Activated CD4-positive, alpha-beta memory T cell treated with anti-CD3 and anti-CD28 coated beads, Interleukin-2, amount 10 ng/mL, durations not matched to agents 7 days and 5 days (primary cell): ENCODE measurements around the gene SFXN2. TPM values are rescaled to one million over a fixed set of nuclear protein-coding genes. Genes with fewer than 3 reads are reported as not detected.
A peak's percentile ranks its signal among the peaks of the same experiment; 100 is the strongest.
"Not testable (repeated sequence)": the region's sequence is repeated elsewhere in the genome, so short reads cannot be mapped to it uniquely, and the experiment has no call there.

Experiments used
- CTCF ChIA-PET: fragments of 350-600 bp; sonication (Branson Sonifier 250); formaldehyde crosslinking; loops from one replicate; lab custom pipeline; 2021; ENCODE audit warnings: antibody characterized with exemption, inconsistent platforms; lab: Charles Lee
- POLR2A ChIA-PET: fragments of 350-600 bp; sonication (Branson Sonifier 250); formaldehyde crosslinking; loops from one replicate; lab custom pipeline; 2021; ENCODE audit warnings: antibody characterized with exemption; lab: Charles Lee
- DNase-seq: peaks from one replicate; pipeline ENCODE4 v3.0.0-alpha.2; 2020
- H3K27ac Mint-ChIP-seq: one replicate; pipeline ENCODE4 v1.8.0; 2021; ENCODE audit warnings: mild to moderate bottlenecking, mixed read lengths
- H3K27me3 Mint-ChIP-seq: one replicate; pipeline ENCODE4 v1.8.0; 2021; ENCODE audit warnings: mixed read lengths
- H3K36me3 Mint-ChIP-seq: one replicate; pipeline ENCODE4 v1.8.0; 2021; ENCODE audit warnings: low read depth, mixed read lengths
- H3K4me1 Mint-ChIP-seq: one replicate; pipeline ENCODE4 v1.8.0; 2021; ENCODE audit warnings: mixed read lengths
- H3K4me3 Mint-ChIP-seq: one replicate; pipeline ENCODE4 v1.8.0; 2021; ENCODE audit warnings: mild to moderate bottlenecking, mixed read lengths
- H3K9me3 Mint-ChIP-seq: one replicate; pipeline ENCODE4 v1.8.0; 2021; ENCODE audit warnings: mixed read lengths
- total RNA-seq, 2 experiments: library from RNA; stranded (reverse); gene quantifications; one replicate each; pipeline ENCODE4 v1.2.3, GENCODE V29; 2021

The SFXN2 gene, protein sequence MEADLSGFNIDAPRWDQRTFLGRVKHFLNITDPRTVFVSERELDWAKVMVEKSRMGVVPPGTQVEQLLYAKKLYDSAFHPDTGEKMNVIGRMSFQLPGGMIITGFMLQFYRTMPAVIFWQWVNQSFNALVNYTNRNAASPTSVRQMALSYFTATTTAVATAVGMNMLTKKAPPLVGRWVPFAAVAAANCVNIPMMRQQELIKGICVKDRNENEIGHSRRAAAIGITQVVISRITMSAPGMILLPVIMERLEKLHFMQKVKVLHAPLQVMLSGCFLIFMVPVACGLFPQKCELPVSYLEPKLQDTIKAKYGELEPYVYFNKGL
- total RNA-seq: 10 to 100 TPM; 10.8 to 11.5 TPM

- Mint-ChIP-seq H3K36me3 (peaks cover 13% of the 10 kb centered on the region), H3K4me1 (peaks cover 69% of the 10 kb centered on the region)
Observed at GRCh38 chr10:102714621-102715455, at the start of gene SFXN2. SFXN2 (plus strand) TSS chr10:102714636; CDS start chr10:102726637, 12,001 bp downstream.

DNA sequence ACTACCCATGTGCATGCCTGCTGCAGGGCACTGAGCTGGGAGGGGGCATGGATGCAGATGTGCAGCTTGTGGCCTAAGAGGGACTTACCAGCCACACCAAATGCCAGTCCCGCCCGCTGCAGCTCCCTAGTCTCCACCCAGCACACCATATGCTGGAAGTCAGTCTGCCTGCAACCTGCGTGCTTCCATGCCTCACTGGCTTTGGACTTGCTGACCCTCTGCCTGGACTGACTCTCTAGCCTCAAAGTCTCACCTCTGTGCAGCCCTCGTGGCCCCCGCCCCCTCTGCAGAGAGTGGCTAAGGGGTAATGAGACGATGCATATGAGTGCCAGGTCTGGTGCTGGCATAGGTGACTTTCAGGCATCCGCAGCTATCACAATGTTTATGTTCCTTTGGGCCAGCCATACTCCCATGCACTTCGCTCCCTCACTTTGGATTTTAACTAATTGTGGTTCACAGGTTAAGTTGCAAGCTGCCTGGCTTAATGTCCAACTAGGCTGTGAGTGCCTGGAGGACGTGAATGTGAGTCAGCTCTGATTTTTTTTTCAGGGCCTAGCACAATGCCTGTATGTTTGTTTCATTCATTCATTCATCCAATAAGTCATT is 48.4 kb upstream of the SFXN2 start:
- peaks cover 25% of the 10 kb centered on the region for H3K4me1 Mint-ChIP-seq
- DNase-seq: no peak
- H3K4me3 Mint-ChIP-seq: no peak overlapping the region
- H3K36me3 Mint-ChIP-seq: no peaks in the 10 kb centered on the region
- no peak overlapping the region for H3K27ac Mint-ChIP-seq
- H3K9me3 Mint-ChIP-seq: no peaks in the 10 kb centered on the region
- ChIA-PET CTCF (interaction anchor here (1.3 kb wide), 1 partner anchor 48 kb away, joined by 5 read pairs; the partner anchor contains the start of genes ARL3 and SFXN2), POLR2A (interaction anchor here (1.1 to 8.6 kb wide), 2 partner anchors 20 to 48 kb away, joined by 3 to 82 read pairs; partner anchors contain the start of genes ARL3 and TRIM8)
- no peaks in the 10 kb centered on the region for H3K27me3 Mint-ChIP-seq

More at GRCh38 chr10:102714621-102715455, at the start of gene SFXN2:
- DNase-seq: peak; percentile 65
- H3K27me3 Mint-ChIP-seq: no peaks in the 10 kb centered on the region
- H3K9me3 Mint-ChIP-seq: no peaks in the 10 kb centered on the region
- peak within 1 kb of the TSS; percentile 80 for H3K27ac Mint-ChIP-seq
- ChIA-PET POLR2A (interaction anchor here (0.6 to 8.5 kb wide), 18 partner anchors 11 to 476 kb away, joined by 3 to 130 read pairs (median 4); partner anchors contain the start of gene TRIM8), CTCF (interaction anchor here (0.7 to 5.0 kb wide), 24 partner anchors 11 to 529 kb away, joined by 3 to 39 read pairs (median 5); partner anchors contain the start of genes SUFU, TRIM8 and WBP1L)
- H3K4me3 Mint-ChIP-seq: peak within 1 kb of the TSS; percentile 82

DNA sequence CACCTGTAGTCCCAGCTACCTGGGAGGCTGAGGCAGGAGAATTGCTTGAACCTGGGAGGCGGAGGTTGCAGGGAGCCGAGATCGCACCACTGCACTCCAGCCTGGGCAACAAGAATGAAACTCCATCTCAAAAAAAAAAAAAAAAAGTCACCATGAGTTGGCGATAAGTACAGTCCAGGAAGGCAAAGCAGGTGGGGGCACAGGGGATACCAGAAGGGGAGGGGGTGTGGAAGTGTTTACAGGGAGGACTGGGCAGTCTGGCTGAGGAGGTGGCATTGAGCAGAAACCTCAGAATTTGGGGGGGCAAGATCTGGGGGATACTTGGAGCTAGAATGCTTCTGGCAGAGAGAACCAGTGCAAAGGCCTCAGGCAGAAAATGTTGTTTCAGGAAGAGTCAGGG is 47.0 kb upstream of the SFXN2 start:
- H3K27ac Mint-ChIP-seq, DNase-seq, H3K9me3 Mint-ChIP-seq, H3K27me3 Mint-ChIP-seq, CTCF ChIA-PET, H3K4me3 Mint-ChIP-seq, H3K36me3 Mint-ChIP-seq: not testable (repeated sequence)
- H3K4me1 Mint-ChIP-seq: peaks cover 11% of the 10 kb centered on the region
- POLR2A ChIA-PET: interaction anchor here (1.5 to 8.6 kb wide), 3 partner anchors 12 to 22 kb away, joined by 3 to 82 read pairs (median 4); partner anchors contain the start of gene TRIM8

DNA sequence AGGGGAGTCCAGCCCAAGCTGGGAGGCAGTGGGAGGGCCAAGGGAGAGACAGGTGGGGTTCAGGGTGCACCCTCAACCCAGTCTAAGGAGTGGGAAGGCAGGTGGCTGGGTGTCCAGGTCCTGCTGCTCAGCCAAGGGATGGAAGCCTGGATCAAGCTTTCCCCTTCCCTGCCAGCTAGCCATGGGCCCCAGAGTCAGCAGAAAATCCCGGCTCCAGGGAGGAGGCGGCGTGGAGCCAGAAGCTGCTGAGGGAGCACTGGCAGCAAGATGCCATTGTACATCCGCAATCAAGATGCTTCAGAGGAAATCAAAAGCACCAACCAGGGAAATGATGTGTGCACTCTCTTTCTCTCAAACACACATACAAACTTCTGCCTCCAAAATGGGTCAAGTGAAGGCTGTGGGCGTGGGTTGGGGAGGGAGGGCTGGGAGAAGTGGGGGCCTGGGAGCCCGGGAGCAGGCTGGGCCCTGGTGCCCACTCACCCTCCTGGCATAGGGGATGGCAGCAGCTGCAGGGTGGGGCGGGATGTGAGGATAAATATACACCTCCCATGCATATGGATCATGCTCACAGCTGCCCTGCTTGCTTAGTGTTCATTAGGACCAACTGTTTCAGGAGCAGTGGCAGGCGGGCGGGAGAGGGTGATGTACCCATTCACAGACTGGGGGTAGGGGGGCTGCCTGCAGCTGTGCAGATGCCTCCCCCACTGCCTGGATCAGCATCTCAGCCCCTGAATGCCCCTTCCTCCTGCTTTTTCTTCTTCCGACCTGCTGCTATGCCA is 45.9 kb upstream of the SFXN2 start:
- Mint-ChIP-seq H3K4me3 (no peak overlapping the region), H3K36me3 (no peaks in the 10 kb centered on the region), H3K4me1 (peaks cover 15% of the 10 kb centered on the region), H3K9me3 (no peaks in the 10 kb centered on the region), H3K27me3 (no peaks in the 10 kb centered on the region), H3K27ac (no peak overlapping the region)
- ChIA-PET POLR2A (interaction anchor here (2.1 to 8.6 kb wide), 4 partner anchors 8 to 45 kb away, joined by 7 to 82 read pairs (median 22); partner anchors contain the start of genes ARL3, SFXN2 and TRIM8), CTCF (interaction anchor here (0.6 to 3.4 kb wide), 4 partner anchors 16 to 45 kb away, joined by 3 to 20 read pairs (median 16); partner anchors contain the start of genes ARL3, SFXN2 and TRIM8)
- DNase-seq: no peak

DNA sequence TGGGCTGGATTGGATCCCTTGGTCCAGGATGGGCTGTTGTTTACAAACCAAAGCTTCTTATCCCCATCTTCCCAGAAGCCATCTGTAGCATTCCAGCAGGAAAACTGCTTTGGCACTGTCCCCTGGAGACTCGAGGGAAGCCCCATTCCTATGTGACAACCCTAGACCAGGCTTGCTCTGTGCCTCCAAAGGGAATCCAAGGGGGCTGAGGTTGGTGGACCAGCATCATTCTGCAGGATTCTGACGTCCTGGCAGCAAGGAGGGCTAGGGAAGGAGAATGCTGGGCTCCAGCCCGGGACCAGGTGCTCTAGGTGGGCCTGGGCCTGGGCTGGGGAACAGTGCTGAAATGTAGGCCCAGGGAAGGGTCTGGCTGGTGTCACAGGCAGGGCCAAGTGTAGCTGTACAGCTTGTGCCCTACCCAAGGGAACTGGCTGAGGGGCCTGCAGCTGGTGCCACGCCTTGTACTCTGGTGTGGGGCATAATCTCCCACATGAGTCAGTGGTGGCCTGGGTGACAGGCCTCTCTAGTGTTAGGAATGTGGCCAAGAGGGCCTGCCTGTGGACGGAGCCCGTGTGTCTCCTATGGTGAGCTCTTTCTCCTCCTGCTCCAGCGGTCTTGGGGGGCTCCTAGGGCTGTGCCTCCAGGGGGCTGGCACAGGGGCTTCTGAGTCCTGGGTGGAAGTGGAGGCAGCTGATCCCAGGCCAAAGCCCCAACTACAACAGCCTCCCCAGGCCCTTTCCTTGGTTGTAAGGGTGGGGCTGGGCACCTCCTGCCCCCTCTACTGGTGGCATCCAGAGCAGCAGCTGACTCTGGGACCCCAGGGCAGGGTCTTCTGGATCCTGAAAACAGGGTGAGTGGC is 45.0 kb upstream of the SFXN2 start:
- no peak for DNase-seq
- no peaks in the 10 kb centered on the region for H3K9me3 Mint-ChIP-seq
- H3K36me3 Mint-ChIP-seq: no peaks in the 10 kb centered on the region
- CTCF ChIA-PET: interaction anchor here (0.7 to 3.4 kb wide), 13 partner anchors 9 to 85 kb away, joined by 3 to 22 read pairs (median 6); partner anchors contain the start of genes ARL3, SFXN2 and TRIM8
- H3K4me1 Mint-ChIP-seq: peaks cover 24% of the 10 kb centered on the region
- POLR2A ChIA-PET: interaction anchor here (1.0 to 8.6 kb wide), 5 partner anchors 9 to 165 kb away, joined by 3 to 82 read pairs (median 19); partner anchors contain the start of genes ARL3, SFXN2 and TRIM8
- H3K27me3 Mint-ChIP-seq: no peaks in the 10 kb centered on the region
- no peak overlapping the region for H3K4me3 Mint-ChIP-seq
- H3K27ac Mint-ChIP-seq: no peak overlapping the region

DNA sequence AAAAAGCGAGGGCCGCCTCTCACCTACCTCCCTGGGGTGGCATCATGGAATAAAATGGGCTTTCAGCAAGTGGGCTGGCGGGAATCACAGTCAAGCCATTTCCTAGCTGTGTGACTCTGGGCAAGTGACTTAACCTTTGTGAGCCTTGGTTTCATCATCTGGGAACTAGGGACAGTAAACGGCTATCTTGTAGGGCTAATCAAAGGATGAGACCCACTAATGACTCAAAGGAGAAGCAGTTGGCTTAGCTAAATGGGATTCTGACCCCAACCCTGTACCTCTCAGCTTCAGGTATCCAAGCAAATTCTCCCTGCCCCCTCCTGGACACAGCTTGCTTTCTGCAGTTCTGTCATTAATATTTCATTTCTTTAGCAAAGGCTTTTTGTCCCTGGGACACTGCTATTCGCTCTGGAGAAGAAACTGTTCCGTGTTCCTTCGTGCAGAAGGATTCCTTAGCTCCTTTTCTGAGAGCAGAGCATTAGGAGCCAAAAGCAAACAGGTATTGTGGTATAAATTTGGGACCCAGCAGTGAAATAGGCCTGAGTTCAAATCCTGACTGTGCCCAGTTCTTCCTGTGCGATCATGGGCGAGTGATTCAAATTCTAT is 44.3 kb upstream of the SFXN2 start:
- Mint-ChIP-seq H3K4me1 (peaks cover 32% of the 10 kb centered on the region), H3K36me3 (no peaks in the 10 kb centered on the region), H3K27ac (no peak overlapping the region), H3K4me3 (no peak overlapping the region), H3K9me3 (no peaks in the 10 kb centered on the region), H3K27me3 (no peaks in the 10 kb centered on the region)
- ChIA-PET CTCF (interaction anchor here (0.7 to 3.4 kb wide), 12 partner anchors 9 to 86 kb away, joined by 4 to 22 read pairs (median 7); partner anchors contain the start of genes ARL3, SFXN2 and TRIM8), POLR2A (interaction anchor here (1.0 to 8.6 kb wide), 5 partner anchors 9 to 166 kb away, joined by 3 to 82 read pairs (median 19); partner anchors contain the start of genes ARL3, SFXN2 and TRIM8)
- no peak for DNase-seq

- no peak for DNase-seq
- no peaks in the 10 kb centered on the region for H3K9me3 Mint-ChIP-seq
- no peaks in the 10 kb centered on the region for H3K27me3 Mint-ChIP-seq
- CTCF ChIA-PET: interaction anchor here (0.9 to 3.4 kb wide), 9 partner anchors 8 to 87 kb away, joined by 3 to 22 read pairs (median 8); partner anchors contain the start of genes ARL3, SFXN2 and TRIM8
- H3K27ac Mint-ChIP-seq: no peak overlapping the region
- H3K4me3 Mint-ChIP-seq: no peak overlapping the region
- POLR2A ChIA-PET: interaction anchor here (2.1 to 8.6 kb wide), 4 partner anchors 10 to 43 kb away, joined by 7 to 82 read pairs (median 22); partner anchors contain the start of genes ARL3, SFXN2 and TRIM8
- H3K36me3 Mint-ChIP-seq: no peaks in the 10 kb centered on the region
- peaks cover 39% of the 10 kb centered on the region for H3K4me1 Mint-ChIP-seq
Observed at GRCh38 chr10:102670871-102671434, 43.5 kb upstream of the SFXN2 start.

- Mint-ChIP-seq H3K4me3 (peak overlapping the region; percentile 55), H3K4me1 (peaks cover 41% of the 10 kb centered on the region), H3K9me3 (no peaks in the 10 kb centered on the region), H3K27ac (peak overlapping the region; percentile 46), H3K36me3 (no peaks in the 10 kb centered on the region), H3K27me3 (no peaks in the 10 kb centered on the region)
- ChIA-PET CTCF (interaction anchor here (0.6 to 3.6 kb wide), 8 partner anchors 9 to 503 kb away, joined by 3 to 24 read pairs (median 6); partner anchors contain the start of genes ARL3, SFXN2 and TRIM8), POLR2A (interaction anchor here (1.1 to 5.2 kb wide), 8 partner anchors 13 to 222 kb away, joined by 3 to 51 read pairs (median 8); partner anchors contain the start of genes ARL3, C10orf95, SFXN2 and TRIM8)
- no peak for DNase-seq
Observed at GRCh38 chr10:102673236-102673818, 41.1 kb upstream of the SFXN2 start.

GRCh38 chr10:102673819-102674511 is 40.5 kb upstream of the SFXN2 start:
- CTCF ChIA-PET: interaction anchor here (0.6 to 3.6 kb wide), 8 partner anchors 10 to 504 kb away, joined by 3 to 24 read pairs (median 6); partner anchors contain the start of genes ARL3, SFXN2 and TRIM8

More at GRCh38 chr10:102673819-102674511, 40.5 kb upstream of the SFXN2 start:
- peak; percentile 78 for DNase-seq
- Mint-ChIP-seq H3K4me3 (peak overlapping the region; percentile 55), H3K9me3 (no peaks in the 10 kb centered on the region), H3K36me3 (no peaks in the 10 kb centered on the region), H3K27me3 (no peaks in the 10 kb centered on the region), H3K27ac (peak overlapping the region; percentile 46), H3K4me1 (peaks cover 42% of the 10 kb centered on the region)
- POLR2A ChIA-PET: interaction anchor here (0.7 to 5.2 kb wide), 12 partner anchors 13 to 223 kb away, joined by 3 to 51 read pairs (median 4); partner anchors contain the start of genes ARL3, C10orf95, SFXN2 and SUFU
